Peyer's patch (tissue), 4 donors: ENCODE measurements around the gene KLHDC8B.

Experiments
- CTCF ChIP-seq, 6 experiments: fragments of 450-650 bp in 4 of 6; fragments of 200-600 bp in 2 of 6; sonication (generic) in 1 of 6; IDR thresholded peaks; one replicate each; pipeline ENCODE4 v1.5.1; 2017 to 2019; ENCODE audit warnings: antibody characterized with exemption in 6 of 6, mild to moderate bottlenecking in 3 of 6, moderate library complexity in 1 of 6
- POLR2A ChIP-seq, 2 donors: fragments of 450-650 bp; IDR thresholded peaks; one replicate each; pipeline ENCODE4 v1.5.1; 2017; ENCODE audit warnings: antibody characterized with exemption in 2 of 2, mild to moderate bottlenecking in 2 of 2, moderate library complexity in 2 of 2

GRCh38 chr3:49132073-49132436 is 39.3 kb upstream of the KLHDC8B start:
- TF ChIP-seq CTCF (IDR thresholded peaks at IDR 0.05) (no peak), POLR2A (IDR thresholded peaks at IDR 0.05) (no peak)
